RWPE1 (cell line): ENCODE data around the gene UNC13D.

Experiments
- CTCF ChIA-PET: fragments of 350-600 bp; sonication (Branson Sonifier 250); formaldehyde crosslinking; extraction: SDS; loops from one replicate; lab custom pipeline; 2021; lab: Yijun Ruan, JAX
- POLR2A ChIA-PET: fragments of 400-600 bp; formaldehyde crosslinking; extraction: SDS; loops from one replicate; lab custom pipeline; 2020; ENCODE audit warnings: antibody characterized with exemption; ENCODE audit not compliant: low non-redundant PET; lab: Yijun Ruan, JAX
- DNase-seq: peaks from one replicate; pipeline ENCODE4 v3.0.0; 2012; ENCODE audit warnings: low spot score
- H3K27ac ChIP-seq: fragments of 450-650 bp; 2 replicates; pipeline ENCODE4 v1.5.1; 2017
- CTCF ChIP-seq: fragments of 450-650 bp; conservative IDR thresholded peaks from 2 replicates; pipeline ENCODE4 v1.5.1; 2017; ENCODE audit warnings: low read depth, mild to moderate bottlenecking

Gene UNC13D

DNA sequence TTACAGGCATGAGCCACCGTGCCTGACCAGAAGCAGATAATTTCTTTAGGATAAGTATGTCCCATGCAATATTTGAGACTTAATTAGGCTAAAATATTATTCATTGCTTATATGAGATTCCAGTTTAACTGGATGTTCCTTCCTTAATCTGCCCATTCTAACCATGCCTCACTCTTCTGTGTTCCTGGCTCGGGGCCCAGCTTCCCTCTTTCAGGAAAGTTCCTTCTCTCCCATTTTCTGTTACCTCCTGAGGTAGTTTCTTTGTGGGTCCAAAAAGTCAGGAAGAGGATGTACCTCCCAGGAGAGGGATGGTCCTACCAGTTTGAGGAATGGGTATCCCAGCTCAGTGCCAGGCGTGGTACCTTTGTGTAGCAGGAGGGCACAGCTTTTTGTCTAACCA is 36.3 kb downstream of the UNC13D start:
- no peak for DNase-seq
- CTCF ChIA-PET, result no interaction called here
- TF ChIP-seq CTCF, result no peak
- POLR2A ChIA-PET, result interaction anchor here (0.7 kb wide), 1 partner anchor 10 kb away, joined by 4 read pairs; no protein-coding TSS in a partner anchor
- peak overlapping the region; percentile 46; the same call in 1 of the 2 replicates for H3K27ac ChIP-seq

- DNase-seq, result no peak
- H3K27ac ChIP-seq, result peak overlapping the region; percentile 46
- ChIA-PET POLR2A (interaction anchor here (0.6 kb wide), 1 partner anchor 51 kb away, joined by 5 read pairs; no protein-coding TSS in a partner anchor), CTCF (no interaction called here)
- TF ChIP-seq CTCF, result no peak
Measured at GRCh38 chr17:75806822-75807500, 37.2 kb downstream of the UNC13D start.

- CTCF ChIA-PET, result no interaction called here
- DNase-seq, result no peak
- POLR2A ChIA-PET, result interaction anchor here (0.6 kb wide), 1 partner anchor 32 kb away, joined by 4 read pairs; no protein-coding TSS in a partner anchor
- H3K27ac ChIP-seq, result no peak overlapping the region
- TF ChIP-seq CTCF, result no peak
Measured at GRCh38 chr17:75803883-75804282, 40.3 kb downstream of the UNC13D start.

- POLR2A ChIA-PET, result interaction anchor here (0.6 kb wide), 1 partner anchor 51 kb away, joined by 3 read pairs; no protein-coding TSS in a partner anchor
- H3K27ac ChIP-seq, result peak overlapping the region; percentile 6; the same call in 1 of the 2 replicates
- DNase-seq, result no peak
- CTCF ChIA-PET, result interaction anchor here (1.2 kb wide), 1 partner anchor 10 kb away, joined by 3 read pairs; no protein-coding TSS in a partner anchor
- no peak for TF ChIP-seq CTCF
Measured at GRCh38 chr17:75799402-75799801, 44.8 kb downstream of the UNC13D start.

DNA sequence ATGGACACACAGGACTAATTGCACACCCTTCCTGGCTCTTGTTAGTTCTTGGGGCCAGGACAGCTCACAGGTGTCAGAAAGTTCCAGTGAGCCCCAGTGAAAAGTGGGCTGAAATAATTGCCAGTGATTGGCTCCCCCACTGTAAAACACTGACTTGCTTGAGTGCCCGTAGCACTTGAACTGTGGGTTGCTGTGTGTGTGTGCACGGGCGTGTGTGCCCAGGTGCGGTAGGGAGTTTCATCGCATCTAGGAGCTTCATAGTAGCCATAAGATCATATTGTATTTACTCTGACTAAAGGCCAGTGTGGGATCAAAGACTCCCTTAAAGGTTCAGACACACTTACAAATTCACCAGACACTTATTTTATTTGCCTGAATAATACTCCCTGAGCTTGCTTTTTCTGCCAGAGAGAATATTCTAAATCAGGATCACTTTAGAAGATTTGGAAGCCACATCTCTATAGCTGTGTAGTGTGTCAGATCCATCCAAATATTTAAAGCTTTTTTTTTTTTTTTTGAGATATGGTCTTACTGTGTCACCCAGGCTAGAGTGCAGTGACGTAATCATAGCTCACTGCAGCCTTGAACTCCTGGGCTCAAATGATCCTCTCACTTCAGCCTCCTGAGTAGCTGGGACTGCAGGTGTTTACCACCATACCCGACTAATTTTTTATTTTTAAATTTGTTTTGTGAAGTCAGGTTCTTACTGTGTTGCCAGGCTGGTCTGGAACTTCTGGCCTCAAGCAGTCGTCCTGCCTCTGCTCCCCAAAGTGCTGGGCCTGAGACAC is 48.2 kb downstream of the UNC13D start:
- DNase-seq, result no peak
- TF ChIP-seq CTCF, result no peak
- ChIA-PET CTCF (interaction anchor here (0.6 to 0.7 kb wide), 3 partner anchors 112 to 206 kb away, joined by 3 to 5 read pairs (median 5); no protein-coding TSS in a partner anchor), POLR2A (no interaction called here)
- H3K27ac ChIP-seq, result 0 out of 2 replicates have a peak overlapping the region, but pooled peaks have one; percentile 21

DNA sequence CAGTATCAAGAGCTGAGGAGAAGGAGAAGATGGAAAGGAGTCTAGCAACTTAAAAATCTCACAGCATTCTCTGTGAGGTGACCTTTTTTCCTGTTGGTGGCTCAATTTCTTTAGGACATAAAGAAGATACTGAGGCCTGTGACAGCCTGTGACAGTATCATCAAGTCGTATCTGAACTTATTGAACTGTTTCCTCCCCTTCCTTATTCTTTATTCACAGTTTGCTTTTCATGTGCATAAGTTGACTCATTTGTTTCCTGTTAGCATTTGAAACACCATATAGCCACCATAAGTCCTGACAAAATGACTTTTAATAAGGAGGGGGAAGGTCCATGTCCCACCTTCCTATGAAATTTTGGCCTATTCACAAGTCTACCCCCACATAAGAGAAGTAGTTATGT is 50.7 kb downstream of the UNC13D start:
- ChIA-PET POLR2A (no interaction called here), CTCF (interaction anchor here (1.2 kb wide), 1 partner anchor 12 kb away, joined by 3 read pairs; no protein-coding TSS in a partner anchor)
- DNase-seq, result no peak
- no peak for TF ChIP-seq CTCF
- no peak overlapping the region for H3K27ac ChIP-seq
